OCI-LY7 (cell line): Measurements from ENCODE around the gene PACS2. TPM values are rescaled to one million over a fixed set of nuclear protein-coding genes. Genes with fewer than 3 reads are reported as not detected.
A peak's percentile ranks its signal among the peaks of the same experiment; 100 is the strongest.

Source experiments
- BruUV-seq: library from RNA; stranded (reverse); fragments of 400-500 nt; replicated peaks from 2 replicates; lab custom pipeline; 2021; lab: Mats Ljungman, UMichigan
- CTCF ChIA-PET: fragments of 300-600 bp; sonication (Branson Sonifier 250); formaldehyde crosslinking; loops from one replicate; lab custom pipeline; 2022; ENCODE audit warnings: antibody characterized with exemption; ENCODE audit not compliant: unreplicated experiment; lab: Charles Lee
- POLR2A ChIA-PET: fragments of 300-600 bp; sonication (Branson Sonifier 250); formaldehyde crosslinking; loops from one replicate; lab custom pipeline; 2022; ENCODE audit warnings: antibody characterized with exemption; lab: Charles Lee
- DNase-seq: peaks from one replicate; pipeline ENCODE4 v3.0.0-alpha.2; 2015; ENCODE audit warnings: low spot score
- H2AFZ ChIP-seq: fragments of 200-600 bp; sonication (generic), shearing (Covaris generic); 2 replicates; pipeline ENCODE4 v1.6.1; 2014; ENCODE audit warnings: mild to moderate bottlenecking, antibody characterized with exemption, low read length, moderate library complexity
- H3K27ac ChIP-seq: fragments of 200-600 bp; sonication (generic); 2 replicates; pipeline ENCODE4 v1.5.1; 2014; ENCODE audit warnings: mixed run types, low read depth, mild to moderate bottlenecking, moderate library complexity, low read length, inconsistent platforms; ENCODE audit not compliant: poor library complexity, severe bottlenecking
- H3K36me3 ChIP-seq: fragments of 200-600 bp; sonication (generic); 2 replicates; pipeline ENCODE4 v1.6.1; 2014; ENCODE audit warnings: mild to moderate bottlenecking, antibody characterized with exemption, low read length, moderate library complexity, mixed read lengths; ENCODE audit not compliant: insufficient read depth
- H3K4me1 ChIP-seq: fragments of 200-600 bp; sonication (generic); 2 replicates; pipeline ENCODE4 v1.5.1; 2014; ENCODE audit warnings: mild to moderate bottlenecking, low read length; ENCODE audit not compliant: insufficient read depth, poor library complexity, severe bottlenecking
- H3K4me2 ChIP-seq: fragments of 200-600 bp; sonication (generic); 2 replicates; pipeline ENCODE4 v1.6.1; 2014; ENCODE audit warnings: mild to moderate bottlenecking, low read length
- H3K4me3 ChIP-seq: fragments of 200-600 bp; sonication (generic); 2 replicates; pipeline ENCODE4 v1.5.1; 2014; ENCODE audit warnings: mild to moderate bottlenecking, low read depth, low read length; ENCODE audit not compliant: poor library complexity, severe bottlenecking
- H3K79me2 ChIP-seq: fragments of 200-600 bp; sonication (generic); 2 replicates; pipeline ENCODE4 v1.6.1; 2016; ENCODE audit warnings: low read depth, mild to moderate bottlenecking, low read length, moderate library complexity, mixed read lengths; ENCODE audit not compliant: insufficient read depth
- H3K9me2 ChIP-seq: fragments of 200-600 bp; sonication (generic); 2 replicates; pipeline ENCODE4 v1.6.1; 2016; ENCODE audit warnings: mild to moderate bottlenecking, low read length, mixed read lengths; ENCODE audit not compliant: insufficient read depth
- H3K9me3 ChIP-seq: fragments of 200-600 bp; sonication (generic); 2 replicates; pipeline ENCODE4 v1.6.1; 2014; ENCODE audit warnings: mild to moderate bottlenecking, mixed run types, low read length, mixed read lengths
- H4K20me1 ChIP-seq: fragments of 200-600 bp; sonication (generic); 2 replicates; pipeline ENCODE4 v1.6.1; 2014; ENCODE audit warnings: mild to moderate bottlenecking, antibody characterized with exemption, low read length, moderate library complexity, mixed read lengths; ENCODE audit not compliant: insufficient read depth
- CTCF ChIP-seq: fragments of 200-600 bp; sonication (generic); conservative IDR thresholded peaks from 2 replicates; pipeline ENCODE4 v1.5.1; 2014; ENCODE audit warnings: mild to moderate bottlenecking, antibody characterized with exemption, low read length, moderate library complexity, mixed read lengths
- EZH2phosphoT487 ChIP-seq: fragments of 200-600 bp; sonication (generic); IDR thresholded peaks from 2 replicates; pipeline ENCODE4 v1.6.1; 2018; ENCODE audit warnings: low read depth, borderline replicate concordance, mild to moderate bottlenecking, mixed run types, antibody characterized with exemption, low read length, moderate library complexity, mixed read lengths
- intact Hi-C: fragments of 100-400 bp; cut with micrococcal nuclease; formaldehyde crosslinking; loops from one replicate; pipeline ENCODE4 v1.10.0; 2022; ENCODE audit not compliant: unreplicated experiment
- total RNA-seq, 2 experiments: library from RNA; depleted of rRNA in 1 of 2; stranded (reverse); fragments of >200 nt in 1 of 2; shearing (Covaris generic) in 1 of 2; gene quantifications; 2 replicates each; pipeline ENCODE4 v1.2.3, GENCODE V29; 2014 to 2022

Gene PACS2
- total RNA-seq, 2 experiments from 2014 or later, result 45.4 to 46.9 TPM

GRCh38 chr14:105398726-105399465, 84.3 kb downstream of the PACS2 start:
- ChIA-PET CTCF (interaction anchor here (0.7 kb wide), 1 partner anchor 22 kb away, joined by 5 read pairs; no protein-coding TSS in a partner anchor), POLR2A (interaction anchor here (0.6 to 0.9 kb wide), 2 partner anchors 10 to 56 kb away, joined by 4 read pairs; no protein-coding TSS in a partner anchor)
- H4K20me1 ChIP-seq, result no peaks in the 10 kb centered on the region
- peak overlapping the region; percentile 61 for H3K27ac ChIP-seq
- H3K36me3 ChIP-seq, result peaks cover 21% of the 10 kb centered on the region
- H3K4me1 ChIP-seq, result peaks cover 23% of the 10 kb centered on the region
- H3K9me3 ChIP-seq, result no peaks in the 10 kb centered on the region
- peak overlapping the region; percentile 86 for H3K4me3 ChIP-seq
- BruUV-seq, result no TSS peak
- no peaks in the 10 kb centered on the region for H3K9me2 ChIP-seq
- no peak for TF ChIP-seq EZH2phosphoT487
- no peak; the same call in 1 of the 2 replicates for TF ChIP-seq CTCF
- intact Hi-C loops, result loop anchor here (1.0 to 2.0 kb wide), 2 partner anchors 28 to 92 kb away; partner anchors contain the start of gene TEDC1
- peak overlapping the region; percentile 97 for H3K4me2 ChIP-seq
- peak; percentile 67 for DNase-seq
- peak overlapping the region; percentile 94; the same call in 1 of the 2 replicates for H2AFZ ChIP-seq
- peaks cover 14% of the 10 kb centered on the region for H3K79me2 ChIP-seq

DNA sequence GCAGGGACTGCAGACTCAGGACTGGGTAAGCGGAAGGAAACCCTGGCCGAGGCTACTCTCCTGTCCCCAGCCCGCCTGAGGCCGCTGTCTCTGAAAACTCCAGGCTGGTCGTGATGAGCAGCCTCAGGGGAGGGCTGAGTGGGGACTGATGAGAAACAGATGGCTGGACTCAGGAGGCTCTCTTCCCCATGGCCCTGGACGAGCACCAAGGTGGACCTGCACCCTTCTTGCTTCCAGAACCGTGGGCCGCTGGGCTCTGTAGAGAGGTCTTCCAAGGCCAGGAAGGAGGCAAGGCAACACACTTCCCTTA, 84.9 kb downstream of the PACS2 start:
- H3K4me1 ChIP-seq, result peaks cover 23% of the 10 kb centered on the region
- ChIA-PET POLR2A (interaction anchor here (0.6 to 0.9 kb wide), 2 partner anchors 10 to 57 kb away, joined by 4 read pairs; no protein-coding TSS in a partner anchor), CTCF (interaction anchor here (0.7 kb wide), 1 partner anchor 22 kb away, joined by 5 read pairs; no protein-coding TSS in a partner anchor)
- H3K36me3 ChIP-seq, result peaks cover 21% of the 10 kb centered on the region
- no peaks in the 10 kb centered on the region for H3K9me3 ChIP-seq
- no peak overlapping the region for H3K27ac ChIP-seq
- H4K20me1 ChIP-seq, result no peaks in the 10 kb centered on the region
- no peak for DNase-seq
- H3K4me2 ChIP-seq, result peak overlapping the region; percentile 97
- H2AFZ ChIP-seq, result no peak overlapping the region
- intact Hi-C loops, result loop anchor here (2.0 kb wide), 1 partner anchor 29 kb away; no protein-coding TSS in a partner anchor
- BruUV-seq, result no TSS peak
- H3K4me3 ChIP-seq, result peak overlapping the region; percentile 86
- H3K79me2 ChIP-seq, result peaks cover 14% of the 10 kb centered on the region
- no peak for TF ChIP-seq CTCF
- TF ChIP-seq EZH2phosphoT487, result no peak
- no peaks in the 10 kb centered on the region for H3K9me2 ChIP-seq

DNA sequence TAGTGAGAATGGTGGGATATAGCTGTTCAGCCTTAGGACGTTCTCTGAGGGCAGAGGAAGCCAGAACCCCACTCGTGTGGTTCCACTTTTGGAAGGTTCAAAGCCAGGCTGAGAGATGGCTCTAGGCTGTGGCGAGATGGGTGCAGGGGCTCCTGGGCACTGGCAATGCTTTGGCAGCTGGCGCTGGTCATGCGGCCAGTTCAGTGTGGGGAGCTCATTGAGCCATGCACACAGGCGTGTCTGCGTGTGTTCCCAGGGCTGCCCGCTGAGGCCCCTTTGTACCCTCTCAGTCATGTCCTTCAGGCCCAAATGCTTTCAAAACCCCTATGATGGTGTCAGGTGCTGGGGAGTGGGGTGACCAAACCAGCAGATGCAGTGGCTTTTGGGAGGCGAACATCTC, 85.5 kb downstream of the PACS2 start:
- TF ChIP-seq CTCF, result no peak
- TF ChIP-seq EZH2phosphoT487, result no peak
- H3K4me1 ChIP-seq, result peaks cover 23% of the 10 kb centered on the region
- no peak overlapping the region for H3K27ac ChIP-seq
- peak overlapping the region; percentile 86 for H3K4me3 ChIP-seq
- POLR2A ChIA-PET, result no interaction called here
- BruUV-seq, result no TSS peak
- no peaks in the 10 kb centered on the region for H3K9me3 ChIP-seq
- H3K36me3 ChIP-seq, result peaks cover 21% of the 10 kb centered on the region
- H3K4me2 ChIP-seq, result peak overlapping the region; percentile 97
- intact Hi-C loops, result no loop called here
- peaks cover 14% of the 10 kb centered on the region for H3K79me2 ChIP-seq
- no peak overlapping the region for H2AFZ ChIP-seq
- H3K9me2 ChIP-seq, result no peaks in the 10 kb centered on the region
- CTCF ChIA-PET, result no interaction called here
- H4K20me1 ChIP-seq, result no peaks in the 10 kb centered on the region
- DNase-seq, result no peak
